Breast epithelium (tissue), 3 donors: Measurements from ENCODE around the gene TMEM132D.

Experiments
- CTCF ChIP-seq, 3 donors: fragments of 450-650 bp; IDR thresholded peaks; one replicate each; pipeline ENCODE4 v1.5.1; 2016 to 2017; ENCODE audit warnings: antibody characterized with exemption in 3 of 3, mild to moderate bottlenecking in 3 of 3, moderate library complexity in 3 of 3
- POLR2A ChIP-seq: fragments of 450-650 bp; IDR thresholded peaks from one replicate; pipeline ENCODE4 v1.6.1; 2016; ENCODE audit warnings: antibody characterized with exemption, mild to moderate bottlenecking, moderate library complexity
- POLR2AphosphoS5 ChIP-seq, 3 donors: sonication (generic); formaldehyde crosslinking; IDR thresholded peaks; one replicate each; pipeline ENCODE4 v1.6.1; 2017; ENCODE audit warnings: antibody characterized with exemption in 3 of 3

GRCh38 chr12:129765719-129766118, 138.1 kb downstream of the TMEM132D start:
- no peak for TF ChIP-seq CTCF (IDR thresholded peaks at IDR 0.05)
- TF ChIP-seq POLR2A, result no peak
- no peak for TF ChIP-seq POLR2AphosphoS5 (IDR thresholded peaks at IDR 0.05)
